ENCODE measurements around the gene CHD2. TPM values are rescaled to one million over a fixed set of nuclear protein-coding genes. Genes with fewer than 3 reads are reported as not detected.
A peak's percentile ranks its signal among the peaks of the same experiment; 100 is the strongest.

The CHD2 gene
- total RNA-seq, 1 experiment from 2014 or later, result 120 TPM

GRCh38 chr15:92932946-92933649 lies 33.0 kb downstream of the CHD2 start:
- peaks cover 9% of the 10 kb centered on the region for H4K20me1 ChIP-seq (ENCODE audit: insufficient read depth)
- ChIA-PET CTCF (interaction anchor here (0.5 to 0.7 kb wide), 2 partner anchors 20 to 123 kb away, joined by 3 to 15 read pairs; no protein-coding TSS in a partner anchor), POLR2A (ENCODE audit: unreplicated experiment) (no interaction called here)

GRCh38 chr15:92933831-92934230 lies 33.7 kb downstream of the CHD2 start:
- ChIA-PET POLR2A (ENCODE audit: unreplicated experiment) (no interaction called here), CTCF (no interaction called here)
- intact Hi-C loops (cut with micrococcal nuclease; ENCODE audit: unreplicated experiment), result loop anchor here (10.0 kb wide), 1 partner anchor 61 kb away; no protein-coding TSS in a partner anchor
- no peak for DNase-seq
- Histone ChIP-seq H3K79me2 (ENCODE audit: low read depth) (peaks cover 77% of the 10 kb centered on the region), H3K4me2 (no peak overlapping the region), H3K9me3 (ENCODE audit: insufficient read depth, low read depth) (no peaks in the 10 kb centered on the region), H3F3A (ENCODE audit: insufficient read depth, low read depth) (peaks cover 75% of the 10 kb centered on the region; the same call in 1 of the 2 replicates), H3K4me1 (replicated peaks; ENCODE audit: insufficient read depth) (no peaks in the 10 kb centered on the region; the same call in 1 of the 2 replicates), H3K27me3 (ENCODE audit: insufficient read depth, low read depth) (no peaks in the 10 kb centered on the region), H3K36me3 (ENCODE audit: low read depth) (peaks cover 68% of the 10 kb centered on the region), H4K20me1 (ENCODE audit: insufficient read depth) (peaks cover 9% of the 10 kb centered on the region), H3K27ac (peak overlapping the region; percentile 1; the same call in 1 of the 2 replicates), H3K9me2 (ENCODE audit: insufficient read depth) (no peaks in the 10 kb centered on the region), H2AFZ (no peak overlapping the region), H3K4me3 (no peak overlapping the region)
- TF ChIP-seq EZH2 (IDR thresholded peaks at IDR 0.05; ENCODE audit: low read depth) (no peak), CTCF (conservative IDR thresholded peaks at IDR 0.05) (no peak)
- BruUV-seq (replicated peaks), result no TSS peak

More at GRCh38 chr15:92932946-92933649, 33.0 kb downstream of the CHD2 start:
- H3K9me2 ChIP-seq (ENCODE audit: insufficient read depth), result no peaks in the 10 kb centered on the region
- no peaks in the 10 kb centered on the region for H3K27me3 ChIP-seq (ENCODE audit: insufficient read depth, low read depth)
- DNase-seq, result no peak
- H3K4me2 ChIP-seq, result no peak overlapping the region
- H3F3A ChIP-seq (ENCODE audit: insufficient read depth, low read depth), result peaks cover 75% of the 10 kb centered on the region; the same call in 1 of the 2 replicates
- H3K4me1 ChIP-seq (replicated peaks; ENCODE audit: insufficient read depth), result no peaks in the 10 kb centered on the region; the same call in 1 of the 2 replicates
- intact Hi-C loops (cut with micrococcal nuclease; ENCODE audit: unreplicated experiment), result loop anchor here (10.0 kb wide), 1 partner anchor 62 kb away; no protein-coding TSS in a partner anchor
- H3K27ac ChIP-seq, result no peak overlapping the region
- no peak overlapping the region for H3K4me3 ChIP-seq
- H2AFZ ChIP-seq, result no peak overlapping the region
- H3K9me3 ChIP-seq (ENCODE audit: insufficient read depth, low read depth), result no peaks in the 10 kb centered on the region
- no TSS peak for BruUV-seq (replicated peaks)
- H3K79me2 ChIP-seq (ENCODE audit: low read depth), result peaks cover 80% of the 10 kb centered on the region
- no peak for TF ChIP-seq EZH2 (IDR thresholded peaks at IDR 0.05; ENCODE audit: low read depth)
- no peak for TF ChIP-seq CTCF (conservative IDR thresholded peaks at IDR 0.05)
- H3K36me3 ChIP-seq (ENCODE audit: low read depth), result peaks cover 68% of the 10 kb centered on the region

DNA sequence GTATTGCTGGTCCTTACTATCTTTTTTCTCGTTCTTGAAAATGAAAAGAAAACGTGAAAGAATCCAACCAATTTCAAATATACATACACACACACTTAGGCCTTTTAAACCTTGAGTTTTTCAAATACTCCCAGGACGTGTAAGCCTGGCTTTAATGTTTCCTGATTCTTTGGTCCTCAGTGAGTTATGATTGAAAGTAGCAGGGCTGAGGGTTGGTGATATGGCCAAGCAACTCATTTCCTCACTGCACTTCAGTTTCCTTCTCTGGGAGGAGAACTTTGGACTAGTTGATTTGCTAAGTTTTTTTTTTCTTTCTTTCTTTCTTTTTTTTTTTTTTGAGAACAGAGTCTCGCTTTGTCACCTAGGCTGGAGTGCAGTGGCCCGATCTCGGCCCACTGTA lies 34.6 kb downstream of the CHD2 start:
- Histone ChIP-seq H3K4me1 (replicated peaks; ENCODE audit: insufficient read depth) (no peaks in the 10 kb centered on the region; the same call in 1 of the 2 replicates), H3K4me3 (no peak overlapping the region), H3K27me3 (ENCODE audit: insufficient read depth, low read depth) (no peaks in the 10 kb centered on the region), H3K79me2 (ENCODE audit: low read depth) (peaks cover 69% of the 10 kb centered on the region), H3K9me3 (ENCODE audit: insufficient read depth, low read depth) (no peaks in the 10 kb centered on the region), H3F3A (ENCODE audit: insufficient read depth, low read depth) (peaks cover 77% of the 10 kb centered on the region; the same call in 1 of the 2 replicates), H3K36me3 (ENCODE audit: low read depth) (peaks cover 70% of the 10 kb centered on the region), H4K20me1 (ENCODE audit: insufficient read depth) (peaks cover 9% of the 10 kb centered on the region), H3K4me2 (no peak overlapping the region), H2AFZ (no peak overlapping the region), H3K27ac (peak overlapping the region; percentile 1; the same call in 1 of the 2 replicates), H3K9me2 (ENCODE audit: insufficient read depth) (no peaks in the 10 kb centered on the region)
- no peak for DNase-seq
- ChIA-PET POLR2A (ENCODE audit: unreplicated experiment) (no interaction called here), CTCF (no interaction called here)
- intact Hi-C loops (cut with micrococcal nuclease; ENCODE audit: unreplicated experiment), result loop anchor here (10.0 kb wide), 1 partner anchor 60 kb away; no protein-coding TSS in a partner anchor
- BruUV-seq (replicated peaks), result no TSS peak
- TF ChIP-seq CTCF (conservative IDR thresholded peaks at IDR 0.05), result no peak
- TF ChIP-seq EZH2 (IDR thresholded peaks at IDR 0.05; ENCODE audit: low read depth), result no peak
